ENCODE measurements around the gene ZBP1. TPM values are rescaled to one million over a fixed set of nuclear protein-coding genes. Genes with fewer than 3 reads are reported as not detected.

Gene ZBP1
- total RNA-seq, 2 experiments from 2014 or later, result 39.0 to 40.1 TPM

- POLR2A ChIA-PET, result interaction anchor here (0.6 kb wide), 1 partner anchor 194 kb away, joined by 3 read pairs; no protein-coding TSS in a partner anchor
- Mint-ChIP-seq H3K4me1 (ENCODE audit: low read depth) (no peaks in the 10 kb centered on the region), H3K4me3 (no peak within 1 kb of the TSS), H3K9me3 (no peaks in the 10 kb centered on the region), H3K36me3 (ENCODE audit: low read depth) (no peaks in the 10 kb centered on the region), H3K27ac (no peak within 1 kb of the TSS), H3K27me3 (peaks cover 48% of the 10 kb centered on the region)
- DNase-seq (no peak), ATAC-seq (ENCODE audit: poor library complexity) (no peak)
- H3K4me3 ChIP-seq (ENCODE audit: low read length), result no peak within 1 kb of the TSS
- intact Hi-C loops (cut with DNase I, micrococcal nuclease), result no loop called here
- no peaks in the 10 kb centered on the region for H3K9me3 ChIP-seq (ENCODE audit: control insufficient read depth in 1 of 2, insufficient read depth in 1 of 2, low read length in 2 of 2)
- TF ChIP-seq CTCF (IDR thresholded peaks at IDR 0.05), result no peak
- CTCF ChIA-PET, result interaction anchor here (0.6 kb wide), 1 partner anchor 720 kb away, joined by 4 read pairs; no protein-coding TSS in a partner anchor
- H3K4me1 ChIP-seq (ENCODE audit: insufficient read depth, low read length), result no peaks in the 10 kb centered on the region
- no peak within 1 kb of the TSS for H3K27ac ChIP-seq (ENCODE audit: low read depth in 1 of 2, low read length in 2 of 2)
- H3K36me3 ChIP-seq (ENCODE audit: insufficient read depth, low read length), result no peaks in the 10 kb centered on the region
- H3K27me3 ChIP-seq (ENCODE audit: control insufficient read depth in 1 of 2, insufficient read depth in 2 of 2, low read length in 2 of 2), result peaks cover 0 to 8% of the 10 kb centered on the region in 2 experiments
Observed at GRCh38 chr20:57560554-57561355, 59.5 kb downstream of the ZBP1 start, which contains the start of gene PCK1. PCK1 (plus strand) TSS chr20:57561110; CDS start chr20:57561412, 302 bp downstream.

GRCh38 chr20:57559658-57560553, 60.3 kb downstream of the ZBP1 start:
- intact Hi-C loops (cut with DNase I, micrococcal nuclease), result no loop called here
- H3K36me3 ChIP-seq (ENCODE audit: insufficient read depth, low read length), result no peaks in the 10 kb centered on the region
- DNase-seq, result no peak
- H3K27ac ChIP-seq (ENCODE audit: low read depth in 1 of 2, low read length in 2 of 2), result no peak overlapping the region
- ChIA-PET CTCF (no interaction called here), POLR2A (interaction anchor here (0.6 kb wide), 1 partner anchor 193 kb away, joined by 3 read pairs; no protein-coding TSS in a partner anchor)
- H3K9me3 Mint-ChIP-seq, result no peaks in the 10 kb centered on the region
- H3K4me1 Mint-ChIP-seq (ENCODE audit: low read depth), result no peaks in the 10 kb centered on the region
- TF ChIP-seq CTCF (IDR thresholded peaks at IDR 0.05), result no peak
- ATAC-seq (ENCODE audit: poor library complexity), result no peak
- peaks cover 49% of the 10 kb centered on the region for H3K27me3 Mint-ChIP-seq
- H3K27ac Mint-ChIP-seq, result no peak overlapping the region
- H3K4me3 Mint-ChIP-seq, result no peak overlapping the region
- peaks cover 0 to 8% of the 10 kb centered on the region in 2 experiments for H3K27me3 ChIP-seq (ENCODE audit: control insufficient read depth in 1 of 2, insufficient read depth in 2 of 2, low read length in 2 of 2)
- no peaks in the 10 kb centered on the region for H3K4me1 ChIP-seq (ENCODE audit: insufficient read depth, low read length)
- no peaks in the 10 kb centered on the region for H3K9me3 ChIP-seq (ENCODE audit: control insufficient read depth in 1 of 2, insufficient read depth in 1 of 2, low read length in 2 of 2)
- H3K4me3 ChIP-seq (ENCODE audit: low read length), result no peak overlapping the region
- H3K36me3 Mint-ChIP-seq (ENCODE audit: low read depth), result no peaks in the 10 kb centered on the region

GRCh38 chr20:57559289-57559634, 61.0 kb downstream of the ZBP1 start:
- no peaks in the 10 kb centered on the region for H3K4me1 ChIP-seq (ENCODE audit: insufficient read depth, low read length)
- no peak overlapping the region for H3K27ac ChIP-seq (ENCODE audit: low read depth in 1 of 2, low read length in 2 of 2)
- Mint-ChIP-seq H3K4me1 (ENCODE audit: low read depth) (no peaks in the 10 kb centered on the region), H3K27me3 (peaks cover 48% of the 10 kb centered on the region), H3K9me3 (no peaks in the 10 kb centered on the region), H3K4me3 (no peak overlapping the region), H3K27ac (no peak overlapping the region), H3K36me3 (ENCODE audit: low read depth) (no peaks in the 10 kb centered on the region)
- ATAC-seq (ENCODE audit: poor library complexity), result no peak
- no peaks in the 10 kb centered on the region for H3K36me3 ChIP-seq (ENCODE audit: insufficient read depth, low read length)
- H3K9me3 ChIP-seq (ENCODE audit: control insufficient read depth in 1 of 2, insufficient read depth in 1 of 2, low read length in 2 of 2), result no peaks in the 10 kb centered on the region
- DNase-seq, result no peak
- TF ChIP-seq CTCF (IDR thresholded peaks at IDR 0.05), result no peak
- intact Hi-C loops (cut with DNase I, micrococcal nuclease), result no loop called here
- POLR2A ChIA-PET, result no interaction called here
- CTCF ChIA-PET, result no interaction called here
- no peak overlapping the region for H3K4me3 ChIP-seq (ENCODE audit: low read length)
- H3K27me3 ChIP-seq (ENCODE audit: control insufficient read depth in 1 of 2, insufficient read depth in 2 of 2, low read length in 2 of 2), result peaks cover 0 to 8% of the 10 kb centered on the region in 2 experiments

Measured in CD4-positive, alpha-beta T cell (primary cell).